ENCODE measurements around the gene SMARCB1.

Gene SMARCB1

DNA sequence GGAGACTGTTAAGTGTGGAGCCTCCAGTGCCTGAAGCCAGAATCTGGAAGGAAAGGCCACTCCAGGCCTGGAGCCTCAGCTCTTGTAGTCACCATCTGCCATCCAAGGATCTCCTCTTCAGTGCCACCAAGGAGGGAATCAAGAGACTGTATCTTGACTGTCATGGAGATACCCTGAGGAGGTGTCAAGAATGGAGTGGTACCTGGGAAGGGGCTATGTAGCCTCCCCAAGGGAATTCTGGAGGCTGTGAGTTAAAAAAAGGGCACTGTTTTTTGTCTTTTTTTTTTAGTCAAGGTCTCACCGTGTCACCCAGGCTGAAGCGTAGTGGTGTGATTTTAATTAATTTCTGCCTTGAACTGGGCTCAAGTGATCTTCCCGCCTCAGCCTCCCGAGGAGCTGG lies 27.2 kb upstream of the SMARCB1 start:
- no peak for DNase-seq (ENCODE audit: low read depth)
- no peak overlapping the region for H3K4me3 ChIP-seq (ENCODE audit: low read depth, low read length)

DNA sequence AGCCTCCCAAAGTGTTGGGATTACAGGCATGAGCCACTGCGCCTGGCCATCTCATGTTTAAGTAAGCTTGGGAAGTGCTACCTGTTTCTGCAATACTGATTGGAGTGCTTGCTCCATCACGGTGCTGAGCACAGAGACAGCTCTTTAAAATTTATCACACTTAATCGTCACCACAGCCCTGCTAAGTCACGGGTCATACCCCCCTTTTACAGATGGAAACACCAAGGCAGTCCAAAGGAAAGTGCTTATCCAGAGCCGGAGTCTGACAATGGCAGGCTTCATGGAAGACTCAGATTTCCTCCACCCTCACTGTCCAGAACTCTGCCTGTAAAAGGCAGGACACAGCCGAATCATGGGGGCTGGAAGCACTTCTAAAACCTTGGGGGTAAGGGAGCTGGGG lies 26.7 kb upstream of the SMARCB1 start:
- DNase-seq (ENCODE audit: low read depth) = no peak
- no peak overlapping the region for H3K4me3 ChIP-seq (ENCODE audit: low read depth, low read length)

- no peak for DNase-seq (ENCODE audit: low read depth)
- peak within 1 kb of the TSS; percentile 20 for H3K4me3 ChIP-seq (ENCODE audit: low read depth, low read length)
Measured at GRCh38 chr22:23762842-23763578, 23.8 kb upstream of the SMARCB1 start, which contains the start of gene C22orf15. Gene C22orf15, plus strand, starts transcription at chr22:23762990. Its CDS starts 317 bp downstream, at chr22:23763307.

GRCh38 chr22:23763579-23763945 lies 23.2 kb upstream of the SMARCB1 start:
- H3K4me3 ChIP-seq (ENCODE audit: low read depth, low read length) = peak overlapping the region; percentile 20
- no peak for DNase-seq (ENCODE audit: low read depth)

- H3K4me3 ChIP-seq (ENCODE audit: low read depth, low read length) = peak overlapping the region; percentile 20
Measured at GRCh38 chr22:23763954-23764353, 22.8 kb upstream of the SMARCB1 start.

GRCh38 chr22:23764899-23765881 lies 21.6 kb upstream of the SMARCB1 start:
- H3K4me3 ChIP-seq (ENCODE audit: low read depth, low read length) = no peak overlapping the region
- DNase-seq (ENCODE audit: low read depth) = no peak

More at GRCh38 chr22:23763954-23764353, 22.8 kb upstream of the SMARCB1 start:
- no peak for DNase-seq (ENCODE audit: low read depth)

DNA sequence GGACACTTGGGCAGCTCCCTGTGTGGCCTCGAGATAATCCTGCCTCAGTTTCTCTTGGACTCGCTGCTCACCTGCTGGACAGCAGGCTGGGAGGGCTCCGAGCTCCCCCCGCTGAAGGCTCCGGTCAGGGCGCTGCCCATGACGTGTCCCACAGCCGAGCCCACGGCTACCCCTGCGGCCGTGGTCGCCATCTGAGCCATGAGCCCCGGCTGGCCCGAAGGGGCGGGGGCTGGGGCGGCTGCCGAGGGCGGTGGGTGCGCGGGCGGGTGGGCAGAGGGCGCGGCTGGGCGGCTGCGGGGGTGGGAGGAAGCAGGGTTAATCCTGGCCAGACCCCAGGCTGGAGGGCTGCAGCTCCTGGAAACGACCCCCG lies 19.5 kb upstream of the SMARCB1 start:
- H3K4me3 ChIP-seq (ENCODE audit: low read depth, low read length) = peak overlapping the region; percentile 62
- no peak for DNase-seq (ENCODE audit: low read depth)

DNA sequence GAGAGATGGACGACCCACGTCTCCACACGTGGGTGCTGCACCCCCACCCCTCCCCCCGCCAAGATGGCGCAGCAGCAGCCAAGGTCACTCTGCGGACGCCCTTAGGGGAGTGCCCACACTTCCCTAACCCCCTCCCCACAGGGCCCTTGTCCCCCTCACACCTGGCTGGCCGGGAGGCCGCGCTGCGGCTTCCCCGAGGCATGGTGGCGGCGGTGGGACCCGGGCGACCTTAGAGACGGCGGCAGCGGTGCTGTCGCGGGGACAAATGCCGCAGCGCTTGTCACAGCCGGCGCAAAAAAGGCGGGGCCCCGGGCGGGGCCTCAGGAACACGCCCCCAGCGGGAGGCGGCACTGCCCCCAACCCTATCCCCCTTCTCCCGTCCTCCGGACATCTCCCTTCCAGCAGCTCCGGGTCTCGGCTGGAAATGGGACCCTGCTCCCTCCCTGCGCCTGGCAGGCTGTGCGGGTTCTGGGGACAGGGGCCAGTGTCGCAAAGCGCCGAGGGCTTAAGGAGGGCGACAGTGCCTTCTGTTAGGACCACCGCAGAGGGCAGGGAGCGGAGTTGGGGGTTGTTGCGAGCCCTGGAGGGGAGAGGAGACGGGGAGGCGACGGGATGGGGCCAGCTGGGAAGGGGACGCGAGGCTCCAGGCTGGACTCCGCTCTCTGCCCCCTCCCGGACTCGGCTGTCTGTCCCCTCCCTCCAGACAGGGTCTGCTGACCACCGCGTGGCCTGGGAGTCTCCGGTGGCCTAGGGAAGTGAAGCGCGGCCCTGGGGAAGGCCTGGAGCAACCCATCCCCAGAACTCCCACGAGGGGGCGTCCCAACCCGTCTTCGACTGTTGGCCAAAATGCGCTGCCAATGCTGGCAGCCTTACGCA lies 18.9 kb upstream of the SMARCB1 start, which contains the start of gene CHCHD10:
TSS of gene CHCHD10 (minus strand) at position 300 of the 876 bp plus-strand sequence. CDS start at position 202, 98 bp downstream.
- no peak for DNase-seq (ENCODE audit: low read depth)
- H3K4me3 ChIP-seq (ENCODE audit: low read depth, low read length) = peak within 1 kb of the TSS; percentile 62

- H3K4me3 ChIP-seq (ENCODE audit: low read depth, low read length) = no peak overlapping the region
- DNase-seq (ENCODE audit: low read depth) = no peak
Measured at GRCh38 chr22:23769321-23769965, 17.3 kb upstream of the SMARCB1 start.

- DNase-seq (ENCODE audit: low read depth) = no peak
- H3K4me3 ChIP-seq (ENCODE audit: low read depth, low read length) = peak overlapping the region; percentile 37
Measured at GRCh38 chr22:23772315-23772648, 14.5 kb upstream of the SMARCB1 start.

GRCh38 chr22:23772649-23773473 lies 13.9 kb upstream of the SMARCB1 start, which contains the start of gene MMP11:
Gene MMP11, plus strand, starts transcription at chr22:23772849. Its CDS starts 22 bp downstream, at chr22:23772871.
- no peak for DNase-seq (ENCODE audit: low read depth)
- H3K4me3 ChIP-seq (ENCODE audit: low read depth, low read length) = peak within 1 kb of the TSS; percentile 51

GRCh38 chr22:23773483-23774113 lies 13.2 kb upstream of the SMARCB1 start:
- H3K4me3 ChIP-seq (ENCODE audit: low read depth, low read length) = peak overlapping the region; percentile 51

DNA sequence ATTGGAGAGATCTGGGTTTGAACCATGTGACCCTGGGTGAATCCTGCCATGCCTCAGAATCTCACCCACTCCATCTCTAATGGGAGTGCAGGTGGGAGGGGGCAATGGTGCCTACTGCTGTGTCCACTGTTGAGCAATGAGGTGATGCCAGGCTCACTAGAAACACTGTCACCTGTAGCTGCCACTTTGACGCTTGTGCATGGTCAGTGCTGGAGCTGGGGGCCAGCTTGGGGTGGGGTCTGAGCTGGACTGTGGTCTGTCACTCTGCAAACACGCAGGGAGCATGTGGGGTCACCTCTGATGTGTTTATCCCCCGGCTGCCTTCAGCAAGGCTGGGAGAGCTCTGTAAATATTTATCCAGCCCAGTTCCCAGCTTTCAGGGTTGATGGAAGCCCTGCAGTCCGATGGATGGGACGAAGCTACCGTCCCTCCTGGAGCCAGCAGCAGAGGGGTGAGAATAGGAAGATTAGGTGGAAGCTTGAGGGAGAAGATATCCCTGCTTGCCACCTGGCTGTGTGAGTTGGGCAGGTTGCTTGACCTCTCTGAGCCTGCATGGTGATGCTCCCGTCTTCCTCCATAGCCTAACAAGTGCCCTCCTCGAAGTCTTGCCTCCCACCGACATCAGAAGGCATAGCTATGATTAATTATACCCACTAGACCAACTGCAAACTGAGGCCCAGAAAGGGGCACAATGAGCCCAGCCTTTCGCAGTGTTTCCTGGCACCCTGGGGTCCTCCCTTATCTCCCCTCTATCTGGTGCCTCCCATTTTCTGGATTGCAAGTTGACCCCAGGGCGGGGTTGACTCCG lies 12.4 kb upstream of the SMARCB1 start:
- no peak for DNase-seq (ENCODE audit: low read depth)
- H3K4me3 ChIP-seq (ENCODE audit: low read depth, low read length) = no peak overlapping the region

More at GRCh38 chr22:23773483-23774113, 13.2 kb upstream of the SMARCB1 start:
- DNase-seq (ENCODE audit: low read depth) = no peak

DNA sequence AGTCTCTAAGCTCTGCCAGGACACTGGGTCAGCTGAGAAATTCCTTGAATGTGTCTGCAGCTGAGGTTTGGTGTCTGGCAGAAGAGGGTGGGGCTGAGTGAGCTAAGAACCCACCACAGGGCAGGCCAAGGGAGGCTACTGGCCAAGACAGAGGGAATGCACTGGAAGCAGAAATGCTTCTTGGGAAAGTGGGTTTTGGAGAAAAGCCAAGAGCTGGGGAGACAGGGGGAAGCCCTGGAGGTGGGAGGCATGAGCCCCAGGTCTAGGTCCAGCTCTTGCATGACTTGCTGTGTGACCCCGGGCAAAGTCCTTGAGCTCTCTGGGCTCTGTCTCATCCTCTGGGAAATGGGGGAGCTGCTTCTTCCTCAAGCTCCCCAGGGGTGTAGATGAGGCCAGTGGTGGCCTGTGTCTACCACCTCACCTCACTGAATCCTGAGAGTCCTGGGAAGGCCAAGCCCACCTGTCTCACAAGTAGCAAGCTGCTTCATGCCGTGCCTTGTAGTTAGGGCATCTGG lies 11.8 kb upstream of the SMARCB1 start:
- DNase-seq (ENCODE audit: low read depth) = no peak
- no peak overlapping the region for H3K4me3 ChIP-seq (ENCODE audit: low read depth, low read length)

- no peak overlapping the region for H3K4me3 ChIP-seq (ENCODE audit: low read depth, low read length)
- no peak for DNase-seq (ENCODE audit: low read depth)
Measured at GRCh38 chr22:23775779-23776375, 10.9 kb upstream of the SMARCB1 start.
